Measurements from ENCODE around the gene ADAMTS18. TPM values are rescaled to one million over a fixed set of nuclear protein-coding genes. Genes with fewer than 3 reads are reported as not detected.

The ADAMTS18 gene
- total RNA-seq, 1 donor: 0.27 TPM

GRCh38 chr16:77335652-77336234 lies 99.1 kb downstream of the ADAMTS18 start:
- no peak for TF ChIP-seq CTCF (IDR thresholded peaks at IDR 0.05; ENCODE audit: insufficient read depth, low read length)
- H3K4me3 ChIP-seq (ENCODE audit: low read depth, low read length): no peak overlapping the region
- DNase-seq (ENCODE audit: low read depth): peak; percentile 43

- no peak for TF ChIP-seq CTCF (IDR thresholded peaks at IDR 0.05; ENCODE audit: insufficient read depth, low read length)
- no peak for DNase-seq (ENCODE audit: low read depth)
- no peak overlapping the region for H3K4me3 ChIP-seq (ENCODE audit: low read depth, low read length)
These were observed 102.0 kb downstream of the ADAMTS18 start for GRCh38 chr16:77332792-77333191.

GRCh38 chr16:77331802-77332586 lies 102.8 kb downstream of the ADAMTS18 start:
- no peak overlapping the region for H3K4me3 ChIP-seq (ENCODE audit: low read depth, low read length)
- no peak for DNase-seq (ENCODE audit: low read depth)
- no peak for TF ChIP-seq CTCF (IDR thresholded peaks at IDR 0.05; ENCODE audit: insufficient read depth, low read length)

- no peak for TF ChIP-seq CTCF (IDR thresholded peaks at IDR 0.05; ENCODE audit: insufficient read depth, low read length)
- DNase-seq (ENCODE audit: low read depth): no peak
- H3K4me3 ChIP-seq (ENCODE audit: low read depth, low read length): no peak overlapping the region
These were observed 103.8 kb downstream of the ADAMTS18 start for GRCh38 chr16:77331043-77331442.

GRCh38 chr16:77330332-77331042 lies 104.3 kb downstream of the ADAMTS18 start:
- DNase-seq (ENCODE audit: low read depth): no peak
- no peak for TF ChIP-seq CTCF (IDR thresholded peaks at IDR 0.05; ENCODE audit: insufficient read depth, low read length)
- H3K4me3 ChIP-seq (ENCODE audit: low read depth, low read length): no peak overlapping the region

- DNase-seq (ENCODE audit: low read depth): no peak
- no peak overlapping the region for H3K4me3 ChIP-seq (ENCODE audit: low read depth, low read length)
- no peak for TF ChIP-seq CTCF (IDR thresholded peaks at IDR 0.05; ENCODE audit: insufficient read depth, low read length)
These were observed 106.1 kb downstream of the ADAMTS18 start for GRCh38 chr16:77328768-77329167.

Measured in fibroblast of the aortic adventitia (primary cell).